KMS-11 (cell line): ENCODE results near the gene MYO16.

Experiments
- H2AFZ ChIP-seq: fragments of 200-600 bp; sonication (generic); 2 replicates; pipeline ENCODE4 v1.6.1; 2016; ENCODE audit warnings: antibody characterized with exemption, mixed run types, low read depth
- H3K27ac ChIP-seq: fragments of 200-600 bp; sonication (generic); 2 replicates; pipeline ENCODE4 v1.6.1; 2016; ENCODE audit warnings: mild to moderate bottlenecking, mixed run types
- H3K27me3 ChIP-seq: fragments of 200-600 bp; sonication (generic); 2 replicates; pipeline ENCODE4 v1.6.1; 2017; ENCODE audit warnings: mild to moderate bottlenecking, low read depth, mixed run types, moderate library complexity; ENCODE audit not compliant: insufficient read depth
- H3K36me3 ChIP-seq: fragments of 200-600 bp; sonication (generic); 2 replicates; pipeline ENCODE4 v1.6.1; 2017; ENCODE audit warnings: mild to moderate bottlenecking, mixed run types; ENCODE audit not compliant: insufficient read depth
- H3K4me1 ChIP-seq: fragments of 200-600 bp; sonication (generic); 2 replicates; pipeline ENCODE4 v1.6.1; 2016; ENCODE audit warnings: mild to moderate bottlenecking, low read depth, mixed run types; ENCODE audit not compliant: poor library complexity, severe bottlenecking
- H3K4me2 ChIP-seq: fragments of 200-600 bp; sonication (generic); 2 replicates; pipeline ENCODE4 v1.7.0; 2016; ENCODE audit warnings: mild to moderate bottlenecking, mixed run types
- H3K4me3 ChIP-seq: fragments of 200-600 bp; sonication (generic); IDR thresholded peaks from 2 replicates; pipeline ENCODE4 v1.6.1; 2017; ENCODE audit warnings: low read depth, low read length, mixed read lengths; ENCODE audit not compliant: insufficient read depth
- H3K79me2 ChIP-seq: fragments of 200-600 bp; sonication (generic); 2 replicates; pipeline ENCODE4 v1.6.1; 2016; ENCODE audit warnings: low read depth, mixed run types; ENCODE audit not compliant: insufficient read depth
- H3K9ac ChIP-seq: fragments of 200-600 bp; sonication (generic); 2 replicates; pipeline ENCODE4 v1.6.1; 2016; ENCODE audit warnings: mild to moderate bottlenecking, mixed run types
- H4K20me1 ChIP-seq: fragments of 200-600 bp; sonication (generic); 2 replicates; pipeline ENCODE4 v1.6.1; 2016; ENCODE audit warnings: mild to moderate bottlenecking, mixed run types; ENCODE audit not compliant: insufficient read depth
- CTCF ChIP-seq: fragments of 200-600 bp; sonication (generic); conservative IDR thresholded peaks from 2 replicates; pipeline ENCODE4 v1.6.1; 2017; ENCODE audit warnings: low read depth, mild to moderate bottlenecking, antibody characterized with exemption, low read length, moderate library complexity, mixed read lengths

The MYO16 gene

GRCh38 chr13:108858676-108859075 is 229.3 kb downstream of the MYO16 start:
- no peaks in the 10 kb centered on the region for H3K36me3 ChIP-seq
- no peaks in the 10 kb centered on the region for H3K27me3 ChIP-seq
- H4K20me1 ChIP-seq, result no peaks in the 10 kb centered on the region
- no peak for TF ChIP-seq CTCF
- H3K79me2 ChIP-seq, result no peaks in the 10 kb centered on the region
- no peaks in the 10 kb centered on the region for H3K4me1 ChIP-seq
- H3K4me3 ChIP-seq, result no peak overlapping the region
- H3K27ac ChIP-seq, result no peak overlapping the region
- no peak overlapping the region for H3K4me2 ChIP-seq
- H2AFZ ChIP-seq, result no peak overlapping the region
- no peak overlapping the region for H3K9ac ChIP-seq

- Histone ChIP-seq H3K27ac (no peak overlapping the region), H3K79me2 (no peaks in the 10 kb centered on the region), H3K27me3 (no peaks in the 10 kb centered on the region), H4K20me1 (no peaks in the 10 kb centered on the region), H3K9ac (no peak overlapping the region), H3K4me3 (no peak overlapping the region), H2AFZ (no peak overlapping the region), H3K4me1 (no peaks in the 10 kb centered on the region), H3K4me2 (no peak overlapping the region), H3K36me3 (no peaks in the 10 kb centered on the region)
- TF ChIP-seq CTCF, result no peak
Observed at GRCh38 chr13:108859197-108860012, 230.0 kb downstream of the MYO16 start.

- Histone ChIP-seq H3K4me2 (no peak overlapping the region), H3K4me3 (no peak overlapping the region), H3K27ac (no peak overlapping the region), H3K79me2 (no peaks in the 10 kb centered on the region), H3K36me3 (no peaks in the 10 kb centered on the region), H3K4me1 (no peaks in the 10 kb centered on the region), H2AFZ (no peak overlapping the region), H4K20me1 (no peaks in the 10 kb centered on the region), H3K27me3 (no peaks in the 10 kb centered on the region), H3K9ac (no peak overlapping the region)
- TF ChIP-seq CTCF, result no peak
Observed at GRCh38 chr13:108860418-108860817, 231.0 kb downstream of the MYO16 start.

GRCh38 chr13:108877300-108877699 is 247.9 kb downstream of the MYO16 start:
- TF ChIP-seq CTCF, result no peak
- Histone ChIP-seq H2AFZ (no peak overlapping the region), H3K4me2 (no peak overlapping the region), H3K79me2 (no peaks in the 10 kb centered on the region), H3K9ac (no peak overlapping the region), H3K27me3 (no peaks in the 10 kb centered on the region), H3K27ac (no peak overlapping the region), H3K36me3 (no peaks in the 10 kb centered on the region), H3K4me1 (no peaks in the 10 kb centered on the region), H4K20me1 (no peaks in the 10 kb centered on the region), H3K4me3 (no peak overlapping the region)
